BE2C (cell line): ENCODE data around the gene RING1.

ENCODE experiments used
- DNase-seq: peaks from one replicate; pipeline ENCODE4 v3.0.0-alpha.2; 2020
- H3K27me3 ChIP-seq: fragments of 250-450 bp; sonication (Bioruptor Pico); 2 replicates; pipeline ENCODE4 v1.5.1; 2020; ENCODE audit warnings: mild to moderate bottlenecking
- H3K36me3 ChIP-seq: fragments of 250-450 bp; sonication (Bioruptor Pico); 2 replicates; pipeline ENCODE4 v1.5.1; 2020; ENCODE audit warnings: mild to moderate bottlenecking
- H3K4me1 ChIP-seq: fragments of 250-450 bp; sonication (Bioruptor Pico); 2 replicates; pipeline ENCODE4 v1.5.1; 2020
- H3K4me3 ChIP-seq: 2 replicates; pipeline ENCODE4 v1.5.1; 2011; ENCODE audit warnings: low read depth, low read length
- H3K9me3 ChIP-seq: fragments of 250-450 bp; sonication (Bioruptor Pico); 2 replicates; pipeline ENCODE4 v1.5.1; 2020
- TF ChIP-seq, protein P1 (sequence below): IDR thresholded peaks from 2 replicates; pipeline ENCODE4 v1.5.1; 2012; ENCODE audit warnings: mild to moderate bottlenecking, low read depth, low read length

Gene RING1

DNA sequence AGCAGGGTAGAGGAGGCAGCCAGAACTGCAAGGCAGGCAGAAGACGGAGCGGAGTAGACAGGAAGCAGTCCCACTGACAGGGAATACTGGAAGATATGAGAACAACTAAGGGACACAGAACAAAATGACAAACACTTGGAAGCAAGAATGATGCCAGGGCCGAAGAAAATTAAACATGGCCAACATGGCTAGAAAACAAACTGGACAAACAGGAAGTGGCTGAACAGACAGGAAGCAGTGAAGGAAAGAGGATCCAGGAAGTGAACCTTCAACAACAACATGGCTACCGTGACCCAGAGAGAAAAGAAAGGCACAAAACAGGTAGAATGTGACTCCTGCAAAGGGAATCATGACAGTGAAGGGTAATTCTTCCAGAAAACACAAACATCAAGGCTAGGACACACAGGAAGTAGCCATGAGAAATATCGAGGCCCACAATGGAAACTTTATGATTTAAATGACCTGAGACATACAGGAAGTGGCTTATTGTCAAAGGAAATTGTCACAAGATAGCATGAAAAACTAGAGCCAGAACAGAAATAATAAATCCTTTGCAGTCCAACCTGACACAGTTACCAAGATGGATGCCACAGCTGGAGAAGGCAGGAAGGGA, 25.1 kb upstream of the RING1 start:
- no peaks in the 10 kb centered on the region for H3K4me1 ChIP-seq
- no peak overlapping the region for H3K4me3 ChIP-seq
- no peaks in the 10 kb centered on the region for H3K36me3 ChIP-seq
- TF ChIP-seq, protein P1, sequence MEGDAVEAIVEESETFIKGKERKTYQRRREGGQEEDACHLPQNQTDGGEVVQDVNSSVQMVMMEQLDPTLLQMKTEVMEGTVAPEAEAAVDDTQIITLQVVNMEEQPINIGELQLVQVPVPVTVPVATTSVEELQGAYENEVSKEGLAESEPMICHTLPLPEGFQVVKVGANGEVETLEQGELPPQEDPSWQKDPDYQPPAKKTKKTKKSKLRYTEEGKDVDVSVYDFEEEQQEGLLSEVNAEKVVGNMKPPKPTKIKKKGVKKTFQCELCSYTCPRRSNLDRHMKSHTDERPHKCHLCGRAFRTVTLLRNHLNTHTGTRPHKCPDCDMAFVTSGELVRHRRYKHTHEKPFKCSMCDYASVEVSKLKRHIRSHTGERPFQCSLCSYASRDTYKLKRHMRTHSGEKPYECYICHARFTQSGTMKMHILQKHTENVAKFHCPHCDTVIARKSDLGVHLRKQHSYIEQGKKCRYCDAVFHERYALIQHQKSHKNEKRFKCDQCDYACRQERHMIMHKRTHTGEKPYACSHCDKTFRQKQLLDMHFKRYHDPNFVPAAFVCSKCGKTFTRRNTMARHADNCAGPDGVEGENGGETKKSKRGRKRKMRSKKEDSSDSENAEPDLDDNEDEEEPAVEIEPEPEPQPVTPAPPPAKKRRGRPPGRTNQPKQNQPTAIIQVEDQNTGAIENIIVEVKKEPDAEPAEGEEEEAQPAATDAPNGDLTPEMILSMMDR: no peak
- H3K9me3 ChIP-seq: no peaks in the 10 kb centered on the region
- no peak for DNase-seq
- no peaks in the 10 kb centered on the region for H3K27me3 ChIP-seq

DNA sequence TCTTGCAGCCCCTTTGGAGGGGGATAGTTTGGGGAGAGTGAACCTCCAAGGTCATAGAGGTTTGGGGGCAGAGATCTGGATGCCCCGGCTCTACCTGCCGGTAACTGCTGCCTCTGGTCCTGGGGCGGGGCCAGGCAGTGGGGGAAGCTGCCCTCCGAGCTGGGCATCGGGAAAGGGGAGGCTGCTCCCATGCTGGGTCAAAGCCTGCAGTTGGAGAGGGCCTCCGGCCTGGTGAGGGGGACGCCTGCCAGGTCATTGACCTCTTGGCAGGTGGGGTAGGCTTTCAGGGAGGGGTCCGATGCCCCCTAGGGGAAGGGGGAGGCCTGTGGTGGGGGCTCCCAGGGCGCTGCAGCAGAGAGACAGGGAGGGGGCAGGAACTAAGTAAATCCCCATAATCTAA, 23.1 kb upstream of the RING1 start:
- H3K4me3 ChIP-seq: no peak overlapping the region
- TF ChIP-seq, protein P1: no peak
- no peaks in the 10 kb centered on the region for H3K4me1 ChIP-seq
- no peaks in the 10 kb centered on the region for H3K9me3 ChIP-seq
- DNase-seq: no peak
- no peaks in the 10 kb centered on the region for H3K36me3 ChIP-seq
- H3K27me3 ChIP-seq: no peaks in the 10 kb centered on the region

- Histone ChIP-seq H3K4me3 (no peak overlapping the region), H3K36me3 (no peaks in the 10 kb centered on the region), H3K27me3 (no peaks in the 10 kb centered on the region), H3K9me3 (no peaks in the 10 kb centered on the region), H3K4me1 (no peaks in the 10 kb centered on the region)
- TF ChIP-seq, protein P1: no peak
- DNase-seq: no peak
These were observed 22.6 kb upstream of the RING1 start for GRCh38 chr6:33185654-33186187.

DNA sequence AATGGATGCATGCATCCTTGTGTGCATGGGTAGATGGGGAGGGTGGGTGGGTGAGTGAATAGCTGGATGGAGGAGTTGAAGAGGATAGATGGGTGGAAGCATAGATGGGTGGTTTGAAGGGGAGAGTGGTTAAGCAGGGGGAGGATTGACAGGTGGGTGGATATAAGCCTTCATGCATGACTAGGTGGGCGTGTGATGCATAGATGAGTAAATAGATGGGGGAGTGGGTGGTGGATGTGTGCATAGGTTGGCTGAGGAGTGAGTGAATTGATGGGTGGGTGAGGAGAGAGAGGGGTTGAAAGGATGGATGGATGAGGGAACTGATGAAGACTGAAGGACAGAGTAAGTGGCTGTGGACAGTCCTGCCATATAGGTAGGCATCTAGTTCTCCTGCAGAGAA, 20.5 kb upstream of the RING1 start:
- Histone ChIP-seq H3K36me3 (no peaks in the 10 kb centered on the region), H3K4me1 (peaks cover 6% of the 10 kb centered on the region), H3K9me3 (no peaks in the 10 kb centered on the region), H3K27me3 (peaks cover 8% of the 10 kb centered on the region), H3K4me3 (no peak overlapping the region)
- TF ChIP-seq, protein P1: no peak
- DNase-seq: no peak

DNA sequence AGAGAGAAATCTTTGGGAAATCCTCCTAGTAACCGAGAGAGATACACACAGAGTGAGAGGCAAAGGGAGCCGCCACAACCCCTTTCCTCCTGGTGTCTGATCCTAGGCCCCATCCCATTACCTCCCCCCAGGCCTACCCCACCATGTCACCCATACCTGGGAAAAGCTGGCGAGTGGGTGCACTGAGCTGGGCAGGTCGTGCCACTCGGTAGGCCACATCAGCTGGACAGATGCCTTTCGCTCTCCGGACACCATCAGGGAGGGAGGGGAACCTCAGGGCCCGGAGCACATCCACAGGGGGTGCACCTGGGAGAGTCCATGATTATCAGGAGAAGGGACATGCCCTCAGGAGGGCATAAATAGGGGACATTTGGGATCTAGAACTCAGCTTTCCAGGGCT, 19.1 kb upstream of the RING1 start:
- DNase-seq: no peak
- no peaks in the 10 kb centered on the region for H3K9me3 ChIP-seq
- H3K4me1 ChIP-seq: peaks cover 6% of the 10 kb centered on the region
- TF ChIP-seq, protein P1: no peak
- no peak overlapping the region for H3K4me3 ChIP-seq
- H3K36me3 ChIP-seq: peaks cover under 1% of the 10 kb centered on the region
- H3K27me3 ChIP-seq: peaks cover 11% of the 10 kb centered on the region

GRCh38 chr6:33189625-33190448, 18.5 kb upstream of the RING1 start:
- Histone ChIP-seq H3K9me3 (no peaks in the 10 kb centered on the region), H3K27me3 (peaks cover 11% of the 10 kb centered on the region), H3K36me3 (peaks cover 3% of the 10 kb centered on the region), H3K4me1 (peaks cover 6% of the 10 kb centered on the region), H3K4me3 (no peak overlapping the region)
- no peak for DNase-seq
- TF ChIP-seq, protein P1: no peak
